HG03159 (cell line): ENCODE measurements around the gene GPR32.
"Not testable (repeated sequence)": the region's sequence is repeated elsewhere in the genome, so short reads cannot be mapped to it uniquely, and the experiment has no call there.

Experiments
- ATAC-seq: cut with Tn5 transposase; IDR thresholded peaks from one replicate; pipeline ENCODE4 v1.9.1; 2021; ENCODE audit warnings: mild to moderate bottlenecking, moderate library complexity; ENCODE audit not compliant: unreplicated experiment

GPR32 gene

DNA sequence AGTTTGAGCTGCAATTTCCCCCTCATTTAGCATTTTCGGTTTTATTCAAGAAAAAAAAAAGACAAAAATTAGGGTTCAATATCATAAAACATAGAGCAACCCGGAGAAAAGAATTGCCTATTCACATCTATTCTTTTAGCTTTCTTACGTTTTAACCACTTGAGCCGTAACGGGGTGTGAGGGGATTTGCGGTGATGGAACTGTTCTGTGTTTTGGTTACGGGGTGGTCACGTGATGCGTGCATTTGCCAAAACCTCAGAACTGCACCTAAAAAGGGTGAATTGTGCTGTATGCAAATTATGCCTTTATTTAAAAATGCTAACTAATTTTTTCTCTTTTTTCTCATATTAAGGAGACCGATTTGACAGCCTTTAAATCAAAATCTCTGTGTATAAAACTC is 25.0 kb upstream of the GPR32 start:
- no peak for ATAC-seq

GRCh38 chr19:50747141-50747540 is 23.1 kb upstream of the GPR32 start:
- not testable (repeated sequence) for ATAC-seq

- ATAC-seq: no peak
Observed at GRCh38 chr19:50749490-50749889, 20.8 kb upstream of the GPR32 start.

GRCh38 chr19:50750010-50750409 is 20.3 kb upstream of the GPR32 start:
- ATAC-seq: no peak

GRCh38 chr19:50753879-50754278 is 16.4 kb upstream of the GPR32 start:
- no peak for ATAC-seq

DNA sequence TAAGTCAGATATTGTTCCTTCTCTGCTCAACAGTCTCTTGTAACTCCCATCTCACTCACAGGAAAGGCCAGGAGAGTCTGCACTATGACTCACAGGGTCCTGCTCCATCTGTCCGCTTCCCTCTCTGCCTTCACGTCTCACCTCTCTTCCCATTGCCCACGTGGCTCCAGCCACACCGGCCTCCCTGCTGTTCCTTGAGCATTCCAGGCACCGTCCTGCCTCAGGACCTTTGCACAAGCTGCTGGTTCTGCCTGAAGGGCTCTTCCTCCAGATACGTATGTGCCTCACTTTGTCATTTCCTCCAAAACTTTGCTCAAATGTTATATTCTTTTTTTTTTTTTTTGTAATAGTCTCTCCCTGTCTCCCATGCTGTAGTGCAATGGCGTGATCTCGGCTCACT is 14.0 kb upstream of the GPR32 start:
- not testable (repeated sequence) for ATAC-seq

DNA sequence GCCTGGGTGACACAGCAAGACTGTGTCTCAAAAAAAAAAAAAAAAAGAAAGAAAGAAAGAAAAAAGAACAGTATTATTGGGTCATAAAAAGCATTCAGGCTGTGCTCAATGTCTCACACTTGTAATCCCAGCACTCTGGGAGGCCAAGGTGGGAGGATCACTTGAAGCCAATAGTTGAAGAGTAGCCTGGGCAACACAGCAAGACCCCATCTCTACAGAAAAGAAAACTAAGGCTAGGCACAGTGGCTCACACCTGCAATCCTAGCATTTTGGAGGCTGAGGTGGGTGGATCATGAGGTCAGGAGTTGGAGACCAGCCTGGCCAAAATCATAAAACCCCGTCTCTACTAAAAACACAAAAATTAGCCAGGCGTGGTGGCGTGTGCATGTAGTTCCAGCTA is 12.6 kb upstream of the GPR32 start:
- not testable (repeated sequence) for ATAC-seq

- ATAC-seq: not testable (repeated sequence)
Observed at GRCh38 chr19:50759076-50759475, 11.2 kb upstream of the GPR32 start.

DNA sequence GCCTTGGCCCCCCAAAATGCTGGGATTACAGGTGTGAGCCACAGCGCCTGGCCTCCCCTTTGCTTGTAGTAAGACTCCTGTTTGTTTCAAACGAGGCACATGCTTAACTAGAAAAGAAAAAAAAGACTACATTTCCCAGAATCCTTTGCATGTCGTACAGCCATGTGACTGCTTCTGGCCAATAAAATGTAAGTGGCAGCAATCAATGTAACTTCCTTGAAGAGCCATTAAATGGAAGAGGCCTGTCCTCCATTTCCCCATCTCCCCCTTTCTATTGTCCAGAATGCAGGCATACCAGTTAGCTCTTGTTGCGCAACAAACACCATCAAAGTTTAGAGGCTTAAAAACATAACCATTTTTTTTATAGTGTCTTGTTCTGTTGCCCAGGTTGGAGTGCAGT is 10.4 kb upstream of the GPR32 start:
- no peak for ATAC-seq

- ATAC-seq: not testable (repeated sequence)
Observed at GRCh38 chr19:50761501-50761900, 8.8 kb upstream of the GPR32 start.

DNA sequence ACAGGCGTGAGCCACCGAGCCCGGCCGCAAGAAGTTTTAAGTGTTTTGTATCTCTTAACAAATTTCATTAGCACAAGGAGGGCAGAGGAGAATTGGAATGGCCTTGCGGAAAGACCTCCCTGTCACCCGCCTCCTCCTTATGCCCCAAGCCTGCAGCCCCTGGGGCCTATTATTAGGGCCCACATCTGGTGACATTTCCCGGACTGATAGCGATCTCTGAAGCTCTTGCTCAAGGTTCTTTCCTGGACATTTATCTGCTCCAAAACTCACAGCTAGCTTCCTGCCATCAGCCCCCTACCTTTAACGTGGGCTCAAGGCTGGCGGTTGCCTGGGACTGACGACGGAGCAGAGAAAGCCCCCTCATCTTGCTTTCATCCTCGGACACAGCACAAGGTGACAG is 6.7 kb upstream of the GPR32 start:
- not testable (repeated sequence) for ATAC-seq

DNA sequence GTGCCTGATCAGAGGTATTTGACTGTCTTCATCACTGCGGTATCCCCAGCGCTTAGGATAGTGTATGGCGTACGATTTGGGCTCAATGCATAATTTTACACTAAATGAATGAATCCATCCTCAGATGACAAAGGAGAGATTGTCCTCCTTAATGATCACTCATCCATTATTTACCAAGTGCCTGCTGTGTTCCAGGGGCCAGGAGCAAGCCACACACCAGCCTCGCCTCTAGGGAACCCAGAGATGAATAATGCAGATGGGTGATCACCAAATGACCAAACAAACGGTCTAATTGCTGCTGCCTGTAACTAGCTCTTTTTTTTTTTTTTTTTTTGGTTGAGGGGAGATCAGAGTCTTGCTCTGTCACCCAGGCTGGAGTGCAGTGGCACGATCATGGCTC is 5.9 kb upstream of the GPR32 start:
- ATAC-seq: no peak

DNA sequence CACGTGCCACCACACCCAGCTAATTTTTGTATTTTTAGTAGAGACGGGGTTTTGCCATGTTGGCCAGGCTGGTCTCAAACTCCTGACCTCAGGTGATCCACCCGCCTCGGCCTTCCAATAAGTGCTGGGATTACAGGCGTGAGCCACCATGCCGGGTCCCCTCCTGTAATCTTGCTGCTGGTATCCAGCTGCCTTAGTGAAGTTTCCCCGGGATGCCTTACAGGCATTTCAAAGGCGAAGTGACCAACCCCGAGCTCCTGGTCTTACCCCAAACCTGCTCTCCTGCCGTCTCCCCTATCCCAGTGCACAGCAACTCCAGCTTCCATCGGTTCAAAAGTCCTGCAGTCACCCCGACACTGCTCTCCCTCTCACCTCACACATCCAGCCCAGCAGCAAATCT is 3.5 kb upstream of the GPR32 start:
- ATAC-seq: not testable (repeated sequence)

GRCh38 chr19:50767263-50767662 is 3.0 kb upstream of the GPR32 start:
- ATAC-seq: not testable (repeated sequence)

DNA sequence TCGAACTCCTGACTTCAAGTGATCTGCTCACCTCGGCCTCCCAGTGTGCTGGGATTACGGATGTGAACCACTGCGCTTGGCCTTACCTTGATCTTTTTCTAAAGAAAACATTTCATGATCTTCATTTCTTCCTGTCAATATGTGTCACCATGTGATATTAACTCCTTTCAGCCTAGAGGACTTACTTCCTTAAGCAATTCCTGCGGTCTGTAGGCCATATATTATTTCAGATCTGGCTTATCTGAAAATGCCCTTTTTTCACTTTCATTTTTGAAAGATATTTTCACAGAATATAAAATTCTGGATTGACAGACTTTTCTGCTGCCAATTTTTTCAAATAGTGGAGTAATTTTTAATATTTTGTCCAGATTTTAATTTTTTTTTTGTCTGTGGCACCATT is 2.0 kb upstream of the GPR32 start:
- no peak for ATAC-seq

DNA sequence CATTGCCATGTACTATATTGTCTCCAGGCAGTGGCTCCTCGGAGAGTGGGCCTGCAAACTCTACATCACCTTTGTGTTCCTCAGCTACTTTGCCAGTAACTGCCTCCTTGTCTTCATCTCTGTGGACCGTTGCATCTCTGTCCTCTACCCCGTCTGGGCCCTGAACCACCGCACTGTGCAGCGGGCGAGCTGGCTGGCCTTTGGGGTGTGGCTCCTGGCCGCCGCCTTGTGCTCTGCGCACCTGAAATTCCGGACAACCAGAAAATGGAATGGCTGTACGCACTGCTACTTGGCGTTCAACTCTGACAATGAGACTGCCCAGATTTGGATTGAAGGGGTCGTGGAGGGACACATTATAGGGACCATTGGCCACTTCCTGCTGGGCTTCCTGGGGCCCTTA is 624 bp downstream of the GPR32 start:
- no peak for ATAC-seq

DNA sequence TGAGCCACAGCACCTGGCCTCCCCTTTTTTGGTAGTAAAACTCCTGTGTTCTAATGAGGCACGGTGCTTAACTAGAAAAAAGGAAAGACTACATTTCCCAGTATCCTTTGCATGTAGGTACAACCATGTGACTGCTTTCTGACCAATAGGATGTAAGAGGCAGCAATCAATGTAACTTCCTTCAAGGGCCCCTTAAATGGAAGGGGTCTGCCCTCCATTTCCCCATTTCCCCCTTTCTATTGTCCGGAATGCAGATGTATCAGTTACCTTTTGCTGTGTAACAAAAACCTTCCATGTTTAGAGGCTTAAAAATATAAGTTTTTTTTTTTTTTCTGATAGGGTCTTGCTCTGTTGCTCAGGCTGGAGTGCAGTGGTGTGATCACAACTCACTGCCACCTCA is 2.2 kb downstream of the GPR32 start:
- no peak for ATAC-seq

- ATAC-seq: not testable (repeated sequence)
Observed at GRCh38 chr19:50772912-50773311, 2.6 kb downstream of the GPR32 start.

- not testable (repeated sequence) for ATAC-seq
Observed at GRCh38 chr19:50773454-50773853, 3.2 kb downstream of the GPR32 start.

DNA sequence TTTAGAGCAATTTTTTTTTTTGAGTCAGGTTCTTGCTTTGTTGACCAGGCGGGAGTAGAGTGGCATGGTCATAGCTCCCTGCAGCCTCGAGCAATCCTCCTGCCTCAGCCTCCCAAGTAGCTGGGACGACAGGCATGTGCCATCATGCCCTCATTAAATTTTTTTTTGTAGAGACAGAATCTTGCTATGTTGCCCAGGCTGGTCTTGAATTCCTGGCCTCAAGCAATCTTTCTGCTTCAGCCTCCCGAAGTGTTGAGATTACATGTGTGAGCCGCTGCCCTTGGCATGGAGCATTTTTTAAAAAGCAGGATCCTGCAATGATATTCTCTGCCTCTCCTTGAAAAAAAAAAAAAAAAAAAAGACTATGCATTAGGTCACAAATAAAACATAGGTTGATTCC is 5.9 kb downstream of the GPR32 start:
- no peak for ATAC-seq

- no peak for ATAC-seq
Observed at GRCh38 chr19:50777261-50777660, 7.0 kb downstream of the GPR32 start.

DNA sequence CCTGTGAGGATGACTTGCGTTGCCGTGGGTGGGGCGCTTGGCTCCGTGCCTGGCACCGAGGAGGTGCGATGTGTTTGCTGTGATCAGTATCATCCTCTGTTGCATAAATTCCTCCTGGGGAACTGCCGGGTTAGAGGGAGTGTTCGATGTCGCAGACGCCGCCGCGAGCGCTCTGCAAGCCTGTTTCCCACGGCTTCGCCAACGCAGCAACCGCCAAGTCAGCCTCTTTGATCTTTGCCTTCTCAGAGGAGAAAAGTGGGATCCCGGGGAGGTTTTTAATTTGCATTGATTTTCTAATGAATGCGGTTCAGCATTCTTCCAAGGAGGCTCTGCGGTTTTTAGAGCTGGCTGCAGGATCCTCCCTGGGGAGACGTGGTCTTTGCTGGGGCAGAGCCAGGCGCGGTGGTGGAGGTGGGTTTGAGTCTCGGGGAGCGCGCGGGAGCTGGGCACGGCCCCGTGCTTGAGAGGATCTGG is 7.6 kb downstream of the GPR32 start:
- ATAC-seq: no peak

GRCh38 chr19:50778906-50779430 is 8.7 kb downstream of the GPR32 start:
- no peak for ATAC-seq
